Breast epithelium (tissue), 3 donors: ENCODE results near the gene ARHGAP25.

Source experiments
- POLR2A ChIP-seq: fragments of 450-650 bp; IDR thresholded peaks from one replicate; pipeline ENCODE4 v1.6.1; 2016; ENCODE audit warnings: antibody characterized with exemption, mild to moderate bottlenecking, moderate library complexity
- POLR2AphosphoS5 ChIP-seq, 3 donors: sonication (generic); formaldehyde crosslinking; IDR thresholded peaks; one replicate each; pipeline ENCODE4 v1.6.1; 2017; ENCODE audit warnings: antibody characterized with exemption in 3 of 3
- TF ChIP-seq, protein P1 (sequence below), 3 donors: fragments of 450-650 bp; IDR thresholded peaks; one replicate each; pipeline ENCODE4 v1.5.1; 2016 to 2017; ENCODE audit warnings: antibody characterized with exemption in 3 of 3, mild to moderate bottlenecking in 3 of 3, moderate library complexity in 3 of 3

DNA sequence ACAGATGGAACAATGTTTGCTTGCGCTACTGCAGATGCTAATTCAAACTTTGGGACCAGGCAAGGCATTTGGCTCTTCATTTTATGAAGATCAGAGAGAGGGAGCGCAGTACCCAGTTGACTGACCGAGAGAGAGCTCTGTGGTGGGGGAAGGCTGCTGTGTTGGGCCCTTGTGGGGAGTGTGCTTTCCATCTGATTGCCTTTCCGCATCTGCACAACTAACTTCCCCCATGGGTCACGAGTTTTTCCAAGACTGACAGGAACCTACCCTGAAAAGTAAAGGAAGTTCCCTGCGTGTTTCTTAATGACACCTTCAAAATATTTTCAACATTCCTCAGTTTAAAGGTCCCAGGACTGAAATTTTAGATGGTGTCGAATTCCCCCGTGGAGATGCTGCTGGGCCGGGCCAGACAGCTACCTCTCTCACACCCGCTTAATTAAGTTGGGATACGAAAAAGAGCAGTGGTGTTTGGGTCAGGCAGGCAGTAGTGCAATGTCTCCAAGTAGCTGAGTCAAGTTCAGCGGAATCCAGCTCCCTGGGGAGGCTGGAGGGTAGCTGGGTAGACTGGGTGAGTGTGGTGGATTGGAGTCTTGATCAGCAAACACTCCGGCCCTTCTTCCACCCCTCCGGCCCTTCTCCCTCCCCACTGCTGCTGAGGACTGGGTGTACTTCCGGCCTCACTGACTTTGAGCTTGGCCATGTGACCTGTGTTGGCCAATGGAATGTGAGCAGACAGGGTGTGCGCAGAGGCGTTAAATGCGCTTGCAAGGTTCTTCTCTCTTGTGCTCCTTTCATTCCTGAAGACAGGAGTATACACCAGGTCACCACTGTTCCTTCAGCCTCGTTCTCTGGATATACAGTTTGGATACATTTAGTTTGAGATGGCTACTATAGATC is 2.3 kb upstream of the ARHGAP25 start:
- TF ChIP-seq POLR2A (no peak), POLR2AphosphoS5 (IDR thresholded peaks at IDR 0.05) (no peak)
- TF ChIP-seq, protein P1, sequence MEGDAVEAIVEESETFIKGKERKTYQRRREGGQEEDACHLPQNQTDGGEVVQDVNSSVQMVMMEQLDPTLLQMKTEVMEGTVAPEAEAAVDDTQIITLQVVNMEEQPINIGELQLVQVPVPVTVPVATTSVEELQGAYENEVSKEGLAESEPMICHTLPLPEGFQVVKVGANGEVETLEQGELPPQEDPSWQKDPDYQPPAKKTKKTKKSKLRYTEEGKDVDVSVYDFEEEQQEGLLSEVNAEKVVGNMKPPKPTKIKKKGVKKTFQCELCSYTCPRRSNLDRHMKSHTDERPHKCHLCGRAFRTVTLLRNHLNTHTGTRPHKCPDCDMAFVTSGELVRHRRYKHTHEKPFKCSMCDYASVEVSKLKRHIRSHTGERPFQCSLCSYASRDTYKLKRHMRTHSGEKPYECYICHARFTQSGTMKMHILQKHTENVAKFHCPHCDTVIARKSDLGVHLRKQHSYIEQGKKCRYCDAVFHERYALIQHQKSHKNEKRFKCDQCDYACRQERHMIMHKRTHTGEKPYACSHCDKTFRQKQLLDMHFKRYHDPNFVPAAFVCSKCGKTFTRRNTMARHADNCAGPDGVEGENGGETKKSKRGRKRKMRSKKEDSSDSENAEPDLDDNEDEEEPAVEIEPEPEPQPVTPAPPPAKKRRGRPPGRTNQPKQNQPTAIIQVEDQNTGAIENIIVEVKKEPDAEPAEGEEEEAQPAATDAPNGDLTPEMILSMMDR (IDR thresholded peaks at IDR 0.05), result no peak
